Spinal cord (tissue), 10 donors: ENCODE measurements around the gene PHACTR3. TPM values are rescaled to one million over a fixed set of nuclear protein-coding genes. Genes with fewer than 3 reads are reported as not detected.
"Not testable (repeated sequence)": the region's sequence is repeated elsewhere in the genome, so short reads cannot be mapped to it uniquely, and the experiment has no call there.

ENCODE experiments used
- DNase-seq, 6 donors: peaks; one replicate each; pipeline versions ENCODE4 v3.0.0 to v3.0.0-alpha.2; 2013 to 2015; ENCODE audit warnings: low spot score in 6 of 6, low read depth in 4 of 6
- H3K27ac ChIP-seq: one replicate; pipeline ENCODE4 v1.5.1; 2013; ENCODE audit warnings: low read depth, low read length, control low read depth
- H3K27me3 ChIP-seq: one replicate; pipeline ENCODE4 v1.6.1; 2013; ENCODE audit warnings: low read length; ENCODE audit not compliant: control insufficient read depth, insufficient read depth
- H3K36me3 ChIP-seq: one replicate; pipeline ENCODE4 v1.6.1; 2013; ENCODE audit warnings: low read length; ENCODE audit not compliant: control insufficient read depth, insufficient read depth
- H3K4me1 ChIP-seq: one replicate; pipeline ENCODE4 v1.6.1; 2013; ENCODE audit warnings: low read length; ENCODE audit not compliant: control insufficient read depth, insufficient read depth
- H3K4me3 ChIP-seq: one replicate; pipeline ENCODE4 v1.5.1; 2013; ENCODE audit warnings: low read depth, low read length, control low read depth
- H3K9me3 ChIP-seq: one replicate; pipeline ENCODE4 v1.6.1; 2013; ENCODE audit warnings: low read length; ENCODE audit not compliant: control insufficient read depth, insufficient read depth
- WGBS: methylation state at CpG from one replicate; pipeline ENCODE4 v1.1.5; 2013; ENCODE audit warnings: missing lambda C conversion rate; ENCODE audit not compliant: insufficient coverage; 5-methylcytosine and 5-hydroxymethylcytosine counted together
- polyA plus RNA-seq, 2 donors: library from polyadenylated mRNA; unstranded; fragments of 120-200 nt; gene quantifications; one replicate each; pipeline ENCODE4 v1.2.1, GENCODE V29; 2013; ENCODE audit not compliant: insufficient read length in 2 of 2
- small RNA-seq: library from RNA; depleted of rRNA; stranded (forward); fragments of <200 nt; gene quantifications from one replicate; pipeline ENCODE3, GENCODE V24; 2014; ENCODE audit warnings: low replicate concordance
- total RNA-seq, 2 donors: library from RNA; depleted of rRNA in 1 of 2; stranded (reverse); fragments of 120-200 nt in 1 of 2; fragments of >200 nt in 1 of 2; gene quantifications; one replicate each; pipeline versions ENCODE4 v1.2.3 to v1.2.4, GENCODE V29; 2013 to 2014
- donor health status: healthy.

Gene PHACTR3
- total and polyA plus RNA-seq, 4 donors = 23.5 to 97.8 (median 52.6) TPM

DNA sequence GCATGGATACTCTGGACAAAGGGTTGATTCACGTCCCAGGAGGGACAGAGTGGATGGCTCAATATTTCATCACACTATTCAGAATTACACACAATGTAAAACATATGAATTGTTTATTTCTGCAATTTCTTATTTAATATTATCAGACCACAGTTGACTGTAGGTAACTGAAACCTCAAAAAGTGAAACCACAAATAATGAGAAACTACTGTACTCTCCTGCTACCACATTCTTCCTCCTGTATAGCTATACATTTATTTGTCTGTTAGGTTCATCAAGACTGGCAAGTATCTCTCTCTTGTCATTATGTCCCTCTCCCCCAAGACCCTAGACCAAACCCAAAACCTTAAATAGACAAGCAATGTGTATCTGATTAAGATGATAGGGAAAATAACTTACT is 269.1 kb downstream of the PHACTR3 start:
- WGBS = no CpG with 5 or more reads among the region's 1 CpG
- Histone ChIP-seq H3K9me3 (no peaks in the 10 kb centered on the region), H3K36me3 (no peaks in the 10 kb centered on the region), H3K4me1 (no peaks in the 10 kb centered on the region), H3K4me3 (no peak overlapping the region), H3K27ac (no peak overlapping the region), H3K27me3 (no peaks in the 10 kb centered on the region)
- DNase-seq = no peak

DNA sequence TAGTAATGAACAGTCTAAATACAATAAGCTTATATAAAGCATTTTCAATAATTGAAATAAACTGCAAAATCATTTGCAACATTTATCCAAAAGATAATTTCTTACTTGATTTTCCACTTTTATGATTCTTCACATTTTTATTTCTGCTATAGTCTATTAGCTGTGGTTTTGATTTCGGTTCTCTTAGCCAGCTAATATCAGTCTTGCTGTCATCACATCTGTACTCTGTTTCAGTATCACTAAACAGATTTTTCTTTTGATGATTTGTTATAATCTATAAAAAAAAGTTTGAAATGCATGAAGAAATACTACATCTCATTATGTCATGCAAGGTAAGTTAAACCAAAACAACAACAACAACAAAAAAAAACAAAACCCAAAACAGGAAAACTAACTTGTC is 275.9 kb downstream of the PHACTR3 start:
- Histone ChIP-seq H3K36me3 (no peaks in the 10 kb centered on the region), H3K4me3 (no peak overlapping the region)

DNA sequence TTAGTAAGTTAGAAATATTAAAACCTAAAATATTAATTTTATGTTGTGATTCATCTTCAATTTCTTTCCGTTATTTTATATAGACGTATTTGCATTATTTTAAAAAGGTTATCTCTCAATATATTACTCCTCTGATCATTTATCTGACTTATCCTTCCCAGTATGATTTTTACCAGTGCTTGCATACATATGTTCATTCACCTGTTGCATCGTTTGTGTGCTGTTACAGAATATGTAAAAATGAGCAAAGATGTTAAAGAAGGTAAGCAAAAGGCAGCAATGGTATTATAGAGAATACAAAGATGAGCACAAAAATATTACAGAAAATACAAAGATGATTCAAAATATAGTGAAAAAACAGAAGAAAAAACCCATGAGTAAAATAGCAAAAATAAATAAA is 280.2 kb downstream of the PHACTR3 start:
- Histone ChIP-seq H3K4me1 (no peaks in the 10 kb centered on the region), H3K27me3 (no peaks in the 10 kb centered on the region), H3K9me3 (no peaks in the 10 kb centered on the region), H3K36me3 (no peaks in the 10 kb centered on the region), H3K27ac (no peak overlapping the region), H3K4me3 (no peak overlapping the region)
- WGBS = no CpG with 5 or more reads among the region's 3 CpGs
- no peak for DNase-seq

More for the DNA sequence above, 275.9 kb downstream of the PHACTR3 start:
- no peak for DNase-seq
- H3K4me1 ChIP-seq = no peaks in the 10 kb centered on the region
- H3K27me3 ChIP-seq = no peaks in the 10 kb centered on the region
- no peaks in the 10 kb centered on the region for H3K9me3 ChIP-seq
- WGBS = no CpG with 5 or more reads among the region's 1 CpG
- no peak overlapping the region for H3K27ac ChIP-seq

DNA sequence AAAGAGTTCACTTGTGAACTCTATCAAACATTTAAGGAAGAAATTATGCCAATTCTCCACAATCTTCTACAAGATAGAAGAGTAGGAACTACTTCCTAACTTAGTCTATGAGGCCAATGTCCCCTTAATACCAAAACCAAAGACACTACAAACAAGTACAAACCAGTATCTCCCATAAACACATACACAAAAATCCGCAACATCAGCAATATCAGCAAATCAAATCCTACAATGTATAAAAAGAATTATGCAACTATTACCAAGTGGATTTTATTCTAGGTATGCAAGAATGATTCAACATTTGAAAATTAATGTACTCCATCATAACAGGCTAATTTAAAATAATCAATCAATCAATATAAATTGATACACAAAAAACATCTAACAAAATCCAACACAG is 283.7 kb downstream of the PHACTR3 start:
- Histone ChIP-seq H3K9me3 (no peaks in the 10 kb centered on the region), H3K4me1 (no peaks in the 10 kb centered on the region), H3K36me3 (no peaks in the 10 kb centered on the region), H3K4me3 (no peak overlapping the region), H3K27ac (no peak overlapping the region), H3K27me3 (no peaks in the 10 kb centered on the region)
- no peak for DNase-seq
- no CpG with 5 or more reads among the region's 1 CpG for WGBS

GRCh38 chr20:59890035-59890434 is 285.7 kb downstream of the PHACTR3 start:
- H3K9me3 ChIP-seq, H3K27me3 ChIP-seq, DNase-seq, H3K36me3 ChIP-seq, H3K4me3 ChIP-seq, H3K4me1 ChIP-seq, H3K27ac ChIP-seq: not testable (repeated sequence)
- WGBS = no CpG with 5 or more reads among the region's 2 CpGs

GRCh38 chr20:59891581-59891980 is 287.2 kb downstream of the PHACTR3 start:
- H3K27ac ChIP-seq = no peak overlapping the region
- no peaks in the 10 kb centered on the region for H3K36me3 ChIP-seq
- WGBS = no CpG with 5 or more reads among the region's 1 CpG
- H3K9me3 ChIP-seq = no peaks in the 10 kb centered on the region
- H3K4me3 ChIP-seq = no peak overlapping the region
- DNase-seq = no peak
- H3K27me3 ChIP-seq = no peaks in the 10 kb centered on the region
- H3K4me1 ChIP-seq = no peaks in the 10 kb centered on the region

DNA sequence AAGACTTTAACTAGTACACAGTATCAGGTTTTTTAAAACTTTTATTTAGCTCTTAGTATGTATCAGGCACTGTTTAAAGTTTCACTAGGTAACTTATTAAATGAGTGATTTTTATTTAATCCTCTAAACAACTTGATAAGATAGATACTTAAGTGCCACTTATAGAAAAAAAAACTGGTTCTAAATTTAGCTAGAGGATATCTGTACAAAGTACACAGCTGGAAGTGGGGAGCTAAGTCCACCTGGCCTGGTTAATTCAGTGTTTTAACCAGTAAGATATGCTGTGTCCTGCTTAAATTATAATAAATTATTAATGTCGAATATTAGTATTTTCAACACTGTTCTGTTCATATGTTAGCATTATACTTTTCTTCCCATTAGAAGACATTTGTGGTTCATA is 291.6 kb downstream of the PHACTR3 start:
- H3K27ac ChIP-seq = no peak overlapping the region
- H3K9me3 ChIP-seq = no peaks in the 10 kb centered on the region
- WGBS = no CpG with 5 or more reads among the region's 1 CpG
- H3K36me3 ChIP-seq = no peaks in the 10 kb centered on the region
- no peaks in the 10 kb centered on the region for H3K27me3 ChIP-seq
- no peak for DNase-seq
- H3K4me3 ChIP-seq = no peak overlapping the region
- H3K4me1 ChIP-seq = no peaks in the 10 kb centered on the region

Small RNA genes lying within 50 kb of the gene (small RNA-seq; reads per million reads assigned to genes)
- not detected for gene RNU7-141P
